ENCODE results near the gene LRRC53. TPM values are rescaled to one million over a fixed set of nuclear protein-coding genes. Genes with fewer than 3 reads are reported as not detected.

The LRRC53 gene
- total and polyA plus RNA-seq, 2 of the 8 experiments (the other 6 are each of a cell fraction or from before 2014, with no cell fraction given): not detected

GRCh38 chr1:74545821-74546220 is 33.4 kb upstream of the LRRC53 start (continued):
- TF ChIP-seq CHD7 (IDR thresholded peaks at IDR 0.05; ENCODE audit: insufficient replicate concordance, low read length): no peak
- no peak for TF ChIP-seq SP2 (IDR thresholded peaks at IDR 0.05; ENCODE audit: low read length)
- TF ChIP-seq TCF12 (IDR thresholded peaks at IDR 0.05; ENCODE audit: low read depth, low read length): no peak
- no peak for TF ChIP-seq HDAC6 (IDR thresholded peaks at IDR 0.05; ENCODE audit: low read depth, low read length)
- no peak for TF ChIP-seq CBX5 (IDR thresholded peaks at IDR 0.05; ENCODE audit: low read depth, low read length)
- no peak for TF ChIP-seq E2F6 (IDR thresholded peaks at IDR 0.05)
- TF ChIP-seq GTF2F1 (IDR thresholded peaks at IDR 0.05; ENCODE audit: borderline replicate concordance, low read depth, low read length): no peak
- no peak for TF ChIP-seq ATF3 (IDR thresholded peaks at IDR 0.05; ENCODE audit: insufficient read depth, low read depth, low read length)
- TF ChIP-seq CREB1 (IDR thresholded peaks at IDR 0.05): no peak

Data from H1 (cell line).